Measurements from ENCODE around the gene VSIG4.
A peak's percentile ranks its signal among the peaks of the same experiment; 100 is the strongest.
"Not testable (repeated sequence)": the region's sequence is repeated elsewhere in the genome, so short reads cannot be mapped to it uniquely, and the experiment has no call there.

VSIG4 gene

GRCh38 chrX:66007851-66008250, 32.0 kb downstream of the VSIG4 start:
- ATAC-seq = no peak

- ATAC-seq = no peak
Measured at GRCh38 chrX:66005830-66006449, 33.9 kb downstream of the VSIG4 start.

- no peak for ATAC-seq
Measured at GRCh38 chrX:66004928-66005829, 34.7 kb downstream of the VSIG4 start.

GRCh38 chrX:66002824-66003680, 36.8 kb downstream of the VSIG4 start:
- no peak for ATAC-seq

GRCh38 chrX:66001596-66001995, 38.3 kb downstream of the VSIG4 start:
- no peak for ATAC-seq

- no peak for ATAC-seq
Measured at GRCh38 chrX:66000628-66001272, 39.1 kb downstream of the VSIG4 start.

GRCh38 chrX:66000178-66000577, 39.7 kb downstream of the VSIG4 start:
- ATAC-seq = no peak

GRCh38 chrX:65999563-66000148, 40.2 kb downstream of the VSIG4 start:
- ATAC-seq = no peak

GRCh38 chrX:65999029-65999562, 40.8 kb downstream of the VSIG4 start:
- no peak for ATAC-seq

- ATAC-seq = no peak
Measured at GRCh38 chrX:65997978-65998717, 41.7 kb downstream of the VSIG4 start.

- ATAC-seq = no peak
Measured at GRCh38 chrX:65994519-65995506, 45.1 kb downstream of the VSIG4 start.

- ATAC-seq = no peak
Measured at GRCh38 chrX:65993915-65994460, 45.9 kb downstream of the VSIG4 start.

GRCh38 chrX:65993332-65993731, 46.5 kb downstream of the VSIG4 start:
- no peak for ATAC-seq

- no peak for ATAC-seq
Measured at GRCh38 chrX:65990702-65991101, 49.2 kb downstream of the VSIG4 start.

- ATAC-seq = no peak
Measured at GRCh38 chrX:65987811-65988210, 52.1 kb downstream of the VSIG4 start.

GRCh38 chrX:65985922-65986588, 53.8 kb downstream of the VSIG4 start:
- ATAC-seq = peak; percentile 100

- ATAC-seq = no peak
Measured at GRCh38 chrX:65985211-65985610, 54.7 kb downstream of the VSIG4 start.

GRCh38 chrX:65977161-65977560, 62.7 kb downstream of the VSIG4 start:
- ATAC-seq = not testable (repeated sequence)

- ATAC-seq = no peak
Measured at GRCh38 chrX:65976161-65976560, 63.7 kb downstream of the VSIG4 start.

Measured in activated CD4-positive, CD25-positive, alpha-beta regulatory T cell treated with anti-CD3 and anti-CD28 coated beads, Interleukin-2, amount 50 U/mL, for 24 hours (primary cell).